HG02759 (cell line): ENCODE data around the gene NUP88.

ENCODE experiments used
- ATAC-seq: cut with Tn5 transposase; IDR thresholded peaks from one replicate; pipeline ENCODE4 v1.9.1; 2021; ENCODE audit warnings: mild to moderate bottlenecking, moderate library complexity; ENCODE audit not compliant: unreplicated experiment

NUP88 gene

DNA sequence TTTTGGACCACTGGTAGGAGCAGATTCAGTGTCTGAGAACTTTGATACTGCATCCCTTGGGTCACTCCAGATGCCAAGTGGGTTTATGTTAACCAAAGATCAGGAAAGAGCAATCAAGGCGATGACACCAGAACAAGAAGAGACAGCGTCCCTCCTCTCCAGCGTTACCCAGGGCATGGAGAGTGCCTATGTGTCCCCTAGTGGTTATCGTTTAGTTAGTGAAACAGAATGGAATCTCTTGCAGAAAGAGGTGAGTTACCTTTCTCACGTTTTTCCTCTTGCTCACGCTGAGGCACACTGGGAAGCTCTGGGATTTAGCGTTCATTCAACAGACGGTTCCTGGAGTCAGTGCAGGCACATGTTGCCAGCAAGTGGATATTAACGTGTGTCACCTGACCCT is 58.0 kb downstream of the NUP88 start:
- ATAC-seq: no peak

DNA sequence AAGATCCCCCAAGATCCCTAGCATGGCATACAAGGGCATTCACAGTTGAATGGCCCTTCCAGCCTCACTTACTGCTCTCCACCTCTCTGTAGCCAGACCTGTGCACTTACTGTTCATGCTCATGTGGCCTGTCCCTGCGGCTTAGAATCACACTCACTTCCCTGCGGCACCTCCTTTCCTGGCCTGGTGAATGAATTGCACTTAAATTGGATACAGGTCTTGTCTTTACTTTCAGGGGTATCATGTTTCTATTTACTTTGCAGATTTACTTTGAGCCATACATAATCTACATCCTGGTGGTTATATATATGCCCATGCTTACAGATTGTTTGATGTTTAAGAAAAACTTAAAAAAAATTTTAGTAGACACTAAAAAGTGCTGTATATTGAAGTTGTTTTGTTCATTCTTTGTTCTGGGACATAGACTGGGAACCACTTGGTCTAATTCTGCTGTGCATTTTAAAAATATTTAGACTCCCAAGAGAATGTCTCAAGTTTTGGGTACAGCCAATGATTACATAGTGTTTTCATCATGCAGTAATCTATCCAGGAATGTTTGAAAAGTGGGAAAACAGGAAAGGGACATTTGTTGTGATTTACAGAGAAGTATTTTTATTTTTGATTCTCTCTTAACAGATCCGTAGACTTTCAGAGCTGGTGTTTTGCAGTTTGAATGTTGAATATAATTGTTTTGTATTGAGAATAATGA is 63.9 kb downstream of the NUP88 start:
- ATAC-seq: no peak

- ATAC-seq: no peak
Observed at GRCh38 chr17:5354886-5355415, 64.5 kb downstream of the NUP88 start.

DNA sequence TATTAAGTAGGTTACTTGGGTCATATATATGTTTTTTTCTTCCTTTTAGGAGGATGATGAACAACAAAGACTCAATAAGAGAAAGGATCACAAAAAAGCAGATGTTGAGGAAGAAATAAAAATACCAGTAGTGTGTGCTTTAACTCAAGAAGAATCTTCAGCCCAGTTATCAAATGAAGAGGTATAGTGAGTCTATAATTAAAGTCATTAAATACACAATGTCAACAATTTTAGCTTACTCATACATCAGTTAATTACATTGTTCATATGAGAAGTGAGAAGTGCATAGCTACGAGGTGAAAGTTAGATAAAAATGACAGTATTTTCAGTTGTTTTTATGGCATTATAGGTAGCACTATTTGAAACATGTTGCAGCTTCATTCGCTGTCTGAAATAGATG is 65.2 kb downstream of the NUP88 start:
- ATAC-seq: no peak

DNA sequence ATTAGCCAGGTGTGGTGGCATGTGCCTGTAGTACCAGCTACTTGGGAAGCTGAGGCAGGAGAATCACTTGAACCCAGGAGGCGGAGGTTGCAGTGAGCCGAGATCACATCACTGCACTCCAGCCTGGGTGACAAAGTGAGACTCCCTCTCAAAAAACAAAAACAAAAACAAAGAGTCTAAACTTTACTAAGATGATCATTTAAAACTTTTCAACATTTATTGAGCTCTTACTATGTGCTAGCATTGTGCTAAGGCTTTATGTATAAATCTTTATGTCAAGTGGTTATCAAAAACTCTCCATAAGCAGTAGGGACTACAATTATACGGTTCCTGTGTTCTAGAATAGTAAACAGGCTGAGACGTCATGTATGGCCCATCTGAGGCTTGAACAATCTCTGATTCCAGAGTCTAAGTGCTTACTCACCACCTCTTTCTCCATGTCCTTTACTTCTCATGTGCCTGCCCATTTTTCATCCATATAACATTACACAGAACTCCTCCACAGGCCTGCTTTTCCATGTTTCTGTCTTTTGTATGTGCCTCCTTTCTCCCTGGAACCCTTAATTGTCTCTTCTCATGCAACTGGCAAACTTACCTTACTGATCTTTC is 66.7 kb downstream of the NUP88 start:
- ATAC-seq: no peak

- ATAC-seq: no peak
Observed at GRCh38 chr17:5344914-5345313, 74.5 kb downstream of the NUP88 start.
